HepG2 (cell line): Measurements from ENCODE around the gene CDH13. TPM values are rescaled to one million over a fixed set of nuclear protein-coding genes. Genes with fewer than 3 reads are reported as not detected.

Experiments used
- ATAC-seq: fragments of 200-7000 bp; cut with Tn5 transposase; 3 replicates; pipeline ENCODE4 v1.9.1; 2020; ENCODE audit warnings: mild to moderate bottlenecking, moderate library complexity
- BruUV-seq: library from RNA; stranded (reverse); fragments of 400-500 nt; replicated peaks from 2 replicates; lab custom pipeline; 2021; lab: Mats Ljungman, UMichigan
- CTCF ChIA-PET: fragments of 300-600 bp; formaldehyde crosslinking; extraction: SDS; loops from one replicate; lab custom pipeline; 2021; ENCODE audit warnings: low total read pairs, inconsistent platforms, low intra/inter-chr PET ratio; lab: Yijun Ruan, JAX
- POLR2A ChIA-PET: fragments of 350-600 bp; sonication (Branson Sonifier 250); formaldehyde crosslinking; loops from one replicate; lab custom pipeline; 2020; ENCODE audit warnings: antibody characterized with exemption, inconsistent platforms; lab: Yijun Ruan, JAX
- DNase-seq: peaks from one replicate; pipeline ENCODE4 v3.0.0-alpha.2; 2015; ENCODE audit warnings: low spot score
- FAIRE-seq: peaks from 3 replicates; lab custom pipeline; 2011; peaks lifted over from hg19 to GRCh38; lab: Jason Lieb, UNC
- H2AFZ ChIP-seq: one replicate; pipeline ENCODE4 v1.6.1; 2011; ENCODE audit warnings: low read length, inconsistent platforms
- H3K27ac ChIP-seq: fragments of 300-600 bp; 3 replicates; pipeline ENCODE4 v1.8.0; 2011; ENCODE audit warnings: mixed run types, mild to moderate bottlenecking, mixed read lengths, low read length, inconsistent platforms; ENCODE audit not compliant: insufficient read depth; ENCODE audit errors: extremely low read length
- H3K27me3 ChIP-seq, 2 experiments: fragments of 200-600 bp in 1 of 2; 2 replicates in 1 of 2; 3 replicates in 1 of 2; pipeline versions ENCODE4 v1.6.0 to v1.8.0; 2011; ENCODE audit warnings: low read length in 2 of 2, mild to moderate bottlenecking in 2 of 2, moderate library complexity in 2 of 2, inconsistent platforms in 1 of 2; ENCODE audit not compliant: insufficient read depth in 2 of 2, control insufficient read depth in 1 of 2
- H3K36me3 ChIP-seq, 2 experiments: fragments of 200-600 bp in 1 of 2; replicated peaks in 1 of 2; 2 replicates in 1 of 2; 3 replicates in 1 of 2; pipeline versions ENCODE4 v1.5.1 to v1.8.0; 2011; ENCODE audit warnings: low read length in 2 of 2, inconsistent platforms in 1 of 2; ENCODE audit not compliant: insufficient read depth in 2 of 2, control insufficient read depth in 1 of 2
- H3K4me1 ChIP-seq: 2 replicates; pipeline ENCODE4 v1.5.1; 2012; ENCODE audit warnings: low read length, inconsistent platforms; ENCODE audit not compliant: insufficient read depth
- H3K4me2 ChIP-seq: 2 replicates; pipeline ENCODE4 v1.6.0; 2011; ENCODE audit warnings: low read depth, low read length, inconsistent platforms
- H3K4me3 ChIP-seq, 3 experiments: fragments of 200-600 bp in 1 of 3; sonication (generic), shearing (Covaris generic) in 1 of 3; replicated peaks in 1 of 3; 2 replicates each; pipeline ENCODE4 v1.5.1; 2011 to 2016; ENCODE audit warnings: low read length in 3 of 3, inconsistent platforms in 2 of 3, low read depth in 2 of 3, mild to moderate bottlenecking in 2 of 3, control low read depth in 1 of 3, mixed read lengths in 1 of 3; ENCODE audit not compliant: insufficient read depth in 1 of 3
- H3K79me2 ChIP-seq: one replicate; pipeline ENCODE4 v1.6.1; 2011; ENCODE audit warnings: low read length, inconsistent platforms; ENCODE audit not compliant: insufficient read depth
- H3K9ac ChIP-seq: 2 replicates; pipeline ENCODE4 v1.6.0; 2011; ENCODE audit warnings: mild to moderate bottlenecking, low read depth, low read length, inconsistent platforms; ENCODE audit not compliant: insufficient read depth
- H3K9me3 ChIP-seq: 2 replicates; pipeline ENCODE4 v1.5.1; 2012; ENCODE audit warnings: mild to moderate bottlenecking, low read length
- H4K20me1 ChIP-seq: 2 replicates; pipeline ENCODE4 v1.6.0; 2011; ENCODE audit warnings: inconsistent platforms, mild to moderate bottlenecking, low read length, moderate library complexity; ENCODE audit not compliant: insufficient read depth
- ARNTL ChIP-seq: sonication (generic); formaldehyde crosslinking; IDR thresholded peaks from 2 replicates; pipeline ENCODE4 v1.4.0; 2020; ENCODE audit warnings: mild to moderate bottlenecking, missing genetic modification reagents
- ATF1 ChIP-seq: IDR thresholded peaks from 2 replicates; pipeline ENCODE4 v1.6.1; 2016; ENCODE audit warnings: mild to moderate bottlenecking, control low read depth
- CEBPG ChIP-seq: IDR thresholded peaks from 2 replicates; pipeline ENCODE4 v1.6.1; 2016
- EP300 ChIP-seq, 3 experiments: sonication (generic) in 1 of 3; formaldehyde crosslinking in 1 of 3; IDR thresholded peaks; 2 replicates each; pipeline versions ENCODE4 v1.5.1 to v1.6.1; 2011 to 2020; ENCODE audit warnings: low read depth in 2 of 3, low read length in 2 of 3, borderline replicate concordance in 1 of 3, improper control_type of control experiment in 1 of 3, mild to moderate bottlenecking in 1 of 3, missing genetic modification reagents in 1 of 3, moderate library complexity in 1 of 3
- NFE2 ChIP-seq: sonication (generic); formaldehyde crosslinking; IDR thresholded peaks from 2 replicates; pipeline ENCODE4 v1.4.0; 2020; ENCODE audit warnings: missing genetic modification reagents
- NKX3-1 ChIP-seq: sonication (generic); formaldehyde crosslinking; IDR thresholded peaks from 2 replicates; pipeline ENCODE4 v1.5.0; 2020; ENCODE audit warnings: missing genetic modification reagents
- PREB ChIP-seq: sonication (generic); formaldehyde crosslinking; IDR thresholded peaks from 2 replicates; pipeline ENCODE4 v1.4.0; 2020; ENCODE audit warnings: missing genetic modification reagents
- PRMT3 ChIP-seq: sonication (generic); formaldehyde crosslinking; IDR thresholded peaks from 2 replicates; pipeline ENCODE4 v1.8.1; 2022; ENCODE audit warnings: low read depth, mild to moderate bottlenecking, moderate library complexity, missing genetic modification reagents, borderline replicate concordance
- SIN3A ChIP-seq: IDR thresholded peaks from 2 replicates; pipeline ENCODE4 v1.6.1; 2011; ENCODE audit warnings: low read depth, mild to moderate bottlenecking, control low read depth, low read length, borderline replicate concordance
- SP5 ChIP-seq: IDR thresholded peaks from 2 replicates; pipeline ENCODE4 v1.6.1; 2016; ENCODE audit warnings: low read depth, borderline replicate concordance
- SRSF4 ChIP-seq: fragments of 200-400 bp; formaldehyde crosslinking; IDR thresholded peaks from one replicate; pipeline ENCODE4 v1.6.1; 2018; ENCODE audit warnings: mild to moderate bottlenecking, low read depth, low read length, moderate library complexity; ENCODE audit not compliant: poor library complexity, severe bottlenecking
- ZBTB14 ChIP-seq: sonication (generic); formaldehyde crosslinking; IDR thresholded peaks from 2 replicates; pipeline ENCODE4 v1.4.0; 2020; ENCODE audit warnings: missing genetic modification reagents
- ZBTB7B ChIP-seq: sonication (generic); formaldehyde crosslinking; IDR thresholded peaks from 2 replicates; pipeline ENCODE4 v1.4.0; 2020; ENCODE audit warnings: missing genetic modification reagents
- ZNF33B ChIP-seq: sonication (generic); formaldehyde crosslinking; IDR thresholded peaks from 2 replicates; pipeline ENCODE4 v1.5.1; 2020; ENCODE audit warnings: mild to moderate bottlenecking, missing genetic modification reagents
- ZNF441 ChIP-seq: sonication (generic); formaldehyde crosslinking; IDR thresholded peaks from 2 replicates; pipeline ENCODE4 v1.7.0; 2021; ENCODE audit warnings: missing genetic modification reagents, borderline replicate concordance
- ZNF530 ChIP-seq: sonication (generic); formaldehyde crosslinking; IDR thresholded peaks from 2 replicates; pipeline ENCODE4 v1.5.0; 2020; ENCODE audit warnings: low read depth, mild to moderate bottlenecking, missing genetic modification reagents
- ZNF678 ChIP-seq: sonication (generic); formaldehyde crosslinking; IDR thresholded peaks from 2 replicates; pipeline ENCODE4 v1.4.0; 2020; ENCODE audit warnings: mild to moderate bottlenecking, missing genetic modification reagents
- ZNF737 ChIP-seq: sonication (generic); formaldehyde crosslinking; IDR thresholded peaks from 2 replicates; pipeline ENCODE4 v1.5.0; 2020; ENCODE audit warnings: missing genetic modification reagents, mild to moderate bottlenecking, borderline replicate concordance
- ZNF746 ChIP-seq: sonication (generic); formaldehyde crosslinking; IDR thresholded peaks from 2 replicates; pipeline ENCODE4 v1.8.0; 2022; ENCODE audit warnings: mild to moderate bottlenecking, missing genetic modification reagents
- ZNF761 ChIP-seq: sonication (generic); formaldehyde crosslinking; conservative IDR thresholded peaks from 2 replicates; pipeline ENCODE4 v1.4.0; 2020; ENCODE audit warnings: mild to moderate bottlenecking, missing genetic modification reagents
- WGBS: methylation state at CpG from one replicate; pipeline ENCODE4 v1.1.6; 2017; ENCODE audit warnings: low lambda C conversion rate; 5-methylcytosine and 5-hydroxymethylcytosine counted together
- in situ Hi-C: cut with HindIII; loops from 2 replicates; pipeline ENCODE4 v1.10.0; 2017; ENCODE audit warnings: low pct_unique_long_range_greater_than_20kb; ENCODE audit not compliant: extremely low pct_ligation_motif_present
- intact Hi-C: fragments of 100-400 bp; cut with micrococcal nuclease; formaldehyde crosslinking; loops from one replicate; pipeline ENCODE4 v1.10.0; 2022; ENCODE audit not compliant: unreplicated experiment
- polyA plus RNA-seq, 8 experiments: library from polyadenylated mRNA; depleted of rRNA in 3 of 8; stranded (reverse) in 7 of 8; unstranded in 1 of 8; fragments of >200 nt; fragmentation: Illumina TruSeq in 4 of 8; extraction: Trizol in 4 of 8; gene quantifications; 2 replicates each; pipeline versions ENCODE4 v1.2.1 to v1.2.3, GENCODE V29; 2011 to 2016; ENCODE audit warnings: low read depth in 4 of 8, missing spikeins in 1 of 8, mixed read lengths in 1 of 8; ENCODE audit not compliant: insufficient read depth in 1 of 8
- total RNA-seq, 5 experiments: library from RNA; depleted of rRNA; stranded (reverse); fragments of >200 nt; fragmentation: Illumina TruSeq; extraction: Trizol; gene quantifications; 2 replicates each; pipeline ENCODE4 v1.2.3, GENCODE V29; 2016; ENCODE audit warnings: low read depth in 1 of 5

The CDH13 gene
- total and polyA plus RNA-seq, 2 of the 13 experiments (the other 11 are each of a cell fraction or from before 2014, with no cell fraction given) = not detected

GRCh38 chr16:83037102-83037501 is 410.3 kb downstream of the CDH13 start:
- no peak overlapping the region for H3K4me3 ChIP-seq
- in situ Hi-C loops = no loop called here

GRCh38 chr16:83037884-83038283 is 411.1 kb downstream of the CDH13 start:
- peaks cover 71% of the 10 kb centered on the region for H3K9me3 ChIP-seq
- CTCF ChIA-PET = no interaction called here
- H3K27ac ChIP-seq = no peak overlapping the region
- H3K9ac ChIP-seq = no peak overlapping the region
- H3K36me3 ChIP-seq = no peaks in the 10 kb centered on the region
- WGBS = 4% methylated on average over 2 of the region's 2 CpGs
- in situ Hi-C loops = no loop called here
- no peaks in the 10 kb centered on the region for H3K79me2 ChIP-seq
- no peaks in the 10 kb centered on the region for H3K4me1 ChIP-seq
- H4K20me1 ChIP-seq = no peaks in the 10 kb centered on the region
- intact Hi-C loops = no loop called here
- no peak overlapping the region for H3K4me2 ChIP-seq
- DNase-seq (no peak), ATAC-seq (no peak), FAIRE-seq (no peak)
- H3K27me3 ChIP-seq = no peaks in the 10 kb centered on the region
- H2AFZ ChIP-seq = no peak overlapping the region
- TF ChIP-seq SIN3A = no peak
- no peak for TF ChIP-seq ATF1 (CRISPR knock-in tag)
- no peak for TF ChIP-seq ARNTL (CRISPR knock-in tag)
- TF ChIP-seq ZNF530 (CRISPR knock-in tag) = no peak
- TF ChIP-seq SRSF4 = no peak
- TF ChIP-seq PREB (CRISPR knock-in tag) = no peak
- TF ChIP-seq ZNF761 = no peak
- TF ChIP-seq ZNF746 = no peak
- no peak for TF ChIP-seq ZNF441
- no peak for TF ChIP-seq ZNF678
- TF ChIP-seq ZBTB7B (CRISPR knock-in tag) = no peak
- no peak for TF ChIP-seq ZBTB14
- TF ChIP-seq SP5 (CRISPR knock-in tag) = no peak
- no peak for TF ChIP-seq ZNF737
- TF ChIP-seq EP300 (IDR thresholded peaks at IDR 0.05; ENCODE audit: low read depth in 2 of 2, low read length in 2 of 2) = no peak
- no peak for TF ChIP-seq EP300 (CRISPR knock-in tag; IDR thresholded peaks at IDR 0.05; ENCODE audit: borderline replicate concordance)
- no peak for TF ChIP-seq NKX3-1 (CRISPR knock-in tag)
- TF ChIP-seq CEBPG (CRISPR knock-in tag) = no peak
- TF ChIP-seq PRMT3 = no peak
- H3K4me3 ChIP-seq = no peak overlapping the region
- no TSS peak for BruUV-seq
- POLR2A ChIA-PET = no interaction called here

More at GRCh38 chr16:83037102-83037501, 410.3 kb downstream of the CDH13 start:
- Histone ChIP-seq H2AFZ (no peak overlapping the region), H3K9ac (no peak overlapping the region), H3K9me3 (peaks cover 74% of the 10 kb centered on the region), H3K79me2 (no peaks in the 10 kb centered on the region), H3K27me3 (no peaks in the 10 kb centered on the region), H3K27ac (no peak overlapping the region), H3K4me2 (no peak overlapping the region), H3K4me1 (no peaks in the 10 kb centered on the region), H4K20me1 (no peaks in the 10 kb centered on the region), H3K36me3 (no peaks in the 10 kb centered on the region)
- POLR2A ChIA-PET = no interaction called here
- intact Hi-C loops = no loop called here
- CTCF ChIA-PET = no interaction called here
- 0% methylated on average over 2 of the region's 2 CpGs for WGBS
- no peak for ATAC-seq
- DNase-seq = no peak
- TF ChIP-seq ZNF33B (CRISPR knock-in tag) = no peak
- no peak for TF ChIP-seq NFE2 (CRISPR knock-in tag)
- no TSS peak for BruUV-seq
- FAIRE-seq = no peak
